Measurements from ENCODE around the gene COL2A1. TPM values are rescaled to one million over a fixed set of nuclear protein-coding genes. Genes with fewer than 3 reads are reported as not detected.

Gene COL2A1
- total RNA-seq, 2 donors from 2014 or later, result not detected

GRCh38 chr12:47975816-47976215, 28.5 kb downstream of the COL2A1 start:
- TF ChIP-seq POLR2A (IDR thresholded peaks at IDR 0.05) (no peak), CTCF (IDR thresholded peaks at IDR 0.05) (no peak)
- Histone ChIP-seq H3K9me3 (no peaks in the 10 kb centered on the region), H3K36me3 (replicated peaks in 1 of 2; ENCODE audit: insufficient read depth in 1 of 2, low read depth in 2 of 2) (no peaks in the 10 kb centered on the region), H3K27ac (no peak overlapping the region), H3K27me3 (no peaks in the 10 kb centered on the region), H3K4me1 (no peaks in the 10 kb centered on the region), H3K4me3 (no peak overlapping the region)
- DNase-seq, result no peak
- WGBS, 2 donors, result 81% methylated on average over 11 of the region's 11 CpGs
- intact Hi-C loops (cut with DNase I), result no loop called here
- no peak for ATAC-seq

- Histone ChIP-seq H3K4me3 (no peak overlapping the region), H3K36me3 (replicated peaks in 1 of 2; ENCODE audit: insufficient read depth in 1 of 2, low read depth in 2 of 2) (no peaks in the 10 kb centered on the region), H3K9me3 (no peaks in the 10 kb centered on the region), H3K27me3 (no peaks in the 10 kb centered on the region), H3K4me1 (no peaks in the 10 kb centered on the region), H3K27ac (no peak overlapping the region)
- no peak for ATAC-seq
- DNase-seq, result no peak
- TF ChIP-seq CTCF (IDR thresholded peaks at IDR 0.05) (no peak), POLR2A (IDR thresholded peaks at IDR 0.05) (no peak)
- 82 to 88% methylated on average over 8 to 16 of the region's 16 CpGs for WGBS, 2 donors
- intact Hi-C loops (cut with DNase I), result no loop called here
Measured at GRCh38 chr12:47975036-47975620, 29.1 kb downstream of the COL2A1 start.

- Histone ChIP-seq H3K27me3 (no peaks in the 10 kb centered on the region), H3K27ac (no peak overlapping the region), H3K9me3 (no peaks in the 10 kb centered on the region), H3K4me1 (no peaks in the 10 kb centered on the region), H3K36me3 (replicated peaks in 1 of 2; ENCODE audit: insufficient read depth in 1 of 2, low read depth in 2 of 2) (no peaks in the 10 kb centered on the region), H3K4me3 (no peak overlapping the region)
- 82 to 89% methylated on average over 6 to 8 of the region's 9 CpGs for WGBS, 2 donors
- no peak for DNase-seq
- intact Hi-C loops (cut with DNase I), result no loop called here
- no peak for TF ChIP-seq POLR2A (IDR thresholded peaks at IDR 0.05)
- TF ChIP-seq CTCF (IDR thresholded peaks at IDR 0.05), result no peak
- ATAC-seq, result no peak
Measured at GRCh38 chr12:47973870-47974269, 30.4 kb downstream of the COL2A1 start.

GRCh38 chr12:47972895-47973294, 31.4 kb downstream of the COL2A1 start:
- Histone ChIP-seq H3K27ac (no peak overlapping the region), H3K4me3 (no peak overlapping the region), H3K27me3 (no peaks in the 10 kb centered on the region), H3K9me3 (no peaks in the 10 kb centered on the region), H3K36me3 (replicated peaks in 1 of 2; ENCODE audit: insufficient read depth in 1 of 2, low read depth in 2 of 2) (no peaks in the 10 kb centered on the region), H3K4me1 (no peaks in the 10 kb centered on the region)
- WGBS, 2 donors, result 67 to 69% methylated on average over 6 of the region's 6 CpGs
- intact Hi-C loops (cut with DNase I), result no loop called here
- DNase-seq, result no peak
- TF ChIP-seq POLR2A (IDR thresholded peaks at IDR 0.05) (no peak), CTCF (IDR thresholded peaks at IDR 0.05) (no peak)
- ATAC-seq, result no peak

GRCh38 chr12:47970843-47971242, 33.4 kb downstream of the COL2A1 start:
- no peaks in the 10 kb centered on the region for H3K4me1 ChIP-seq
- intact Hi-C loops (cut with DNase I), result no loop called here
- H3K27me3 ChIP-seq, result no peaks in the 10 kb centered on the region
- H3K36me3 ChIP-seq (replicated peaks in 1 of 2; ENCODE audit: insufficient read depth in 1 of 2, low read depth in 2 of 2), result peaks cover 0 to 2% of the 10 kb centered on the region in 2 donors
- DNase-seq (no peak), ATAC-seq (no peak)
- no peak overlapping the region for H3K27ac ChIP-seq
- no peak overlapping the region for H3K4me3 ChIP-seq
- H3K9me3 ChIP-seq, result no peaks in the 10 kb centered on the region
- 85 to 98% methylated on average over 7 of the region's 7 CpGs for WGBS, 2 donors
- no peak for TF ChIP-seq CTCF (IDR thresholded peaks at IDR 0.05)
- no peak for TF ChIP-seq POLR2A (IDR thresholded peaks at IDR 0.05)
